Neural progenitor cell (in vitro differentiated cells): ENCODE data around the gene LCP1. TPM values are rescaled to one million over a fixed set of nuclear protein-coding genes. Genes with fewer than 3 reads are reported as not detected.

Experiments
- DNase-seq: peaks from one replicate; pipeline ENCODE4 v3.0.0-alpha.2; 2016; ENCODE audit warnings: low spot score
- H2AFZ ChIP-seq: fragments of 200-600 bp; sonication (generic); replicated peaks from 2 replicates; pipeline ENCODE4 v1.6.1; 2016; ENCODE audit warnings: antibody characterized with exemption
- H3F3A ChIP-seq: fragments of 200-600 bp; sonication (generic); 2 replicates; pipeline ENCODE4 v1.6.1; 2016; ENCODE audit warnings: antibody characterized with exemption, low read depth
- H3K27ac ChIP-seq: fragments of 200-600 bp; sonication (generic); 2 replicates; pipeline ENCODE4 v1.5.1; 2016; ENCODE audit warnings: mild to moderate bottlenecking
- H3K27me3 ChIP-seq: fragments of 200-600 bp; sonication (generic); 2 replicates; pipeline ENCODE4 v1.6.1; 2016; ENCODE audit warnings: mild to moderate bottlenecking, moderate library complexity
- H3K36me3 ChIP-seq: fragments of 200-600 bp; sonication (generic); 2 replicates; pipeline ENCODE4 v1.5.1; 2016
- H3K4me1 ChIP-seq: fragments of 200-600 bp; sonication (generic); 2 replicates; pipeline ENCODE4 v1.6.1; 2016; ENCODE audit warnings: mixed run types
- H3K4me2 ChIP-seq: fragments of 200-600 bp; sonication (generic); 2 replicates; pipeline ENCODE4 v1.6.1; 2016
- H3K4me3 ChIP-seq: fragments of 200-600 bp; sonication (generic); 2 replicates; pipeline ENCODE4 v1.5.1; 2016
- H3K79me2 ChIP-seq: fragments of 200-600 bp; sonication (generic); 2 replicates; pipeline ENCODE4 v1.6.1; 2016; ENCODE audit warnings: low read depth
- H3K9ac ChIP-seq: fragments of 200-600 bp; sonication (generic); 2 replicates; pipeline ENCODE4 v1.6.1; 2016
- H3K9me3 ChIP-seq: fragments of 200-600 bp; sonication (generic); 2 replicates; pipeline ENCODE4 v1.5.1; 2016; ENCODE audit warnings: low read depth
- H4K20me1 ChIP-seq: fragments of 200-600 bp; sonication (generic); 2 replicates; pipeline ENCODE4 v1.6.1; 2016; ENCODE audit warnings: low read depth
- H3K27ac Mint-ChIP-seq: 3 replicates; pipeline ENCODE4 v1.8.0; 2021; ENCODE audit warnings: mixed read lengths
- H3K27me3 Mint-ChIP-seq: 2 replicates; pipeline ENCODE4 v1.8.0; 2022; ENCODE audit warnings: low read depth, mild to moderate bottlenecking, inconsistent platforms, moderate library complexity, mixed read lengths; ENCODE audit not compliant: insufficient read depth
- H3K36me3 Mint-ChIP-seq: 3 replicates; pipeline ENCODE4 v1.8.0; 2021; ENCODE audit warnings: mixed read lengths
- H3K4me1 Mint-ChIP-seq: 3 replicates; pipeline ENCODE4 v1.8.0; 2021; ENCODE audit warnings: mixed read lengths
- H3K4me3 Mint-ChIP-seq: 3 replicates; pipeline ENCODE4 v1.8.0; 2021; ENCODE audit warnings: mild to moderate bottlenecking, moderate library complexity, mixed read lengths
- H3K9me3 Mint-ChIP-seq: 3 replicates; pipeline ENCODE4 v1.8.0; 2020; ENCODE audit warnings: mixed read lengths
- CTCF ChIP-seq: fragments of 200-600 bp; sonication (generic); IDR thresholded peaks from 2 replicates; pipeline ENCODE4 v1.5.1; 2017; ENCODE audit warnings: antibody characterized with exemption, mild to moderate bottlenecking
- EZH2 ChIP-seq: fragments of 200-600 bp; sonication (generic); IDR thresholded peaks from 2 replicates; pipeline ENCODE4 v1.6.1; 2017; ENCODE audit warnings: antibody characterized with exemption, mild to moderate bottlenecking, moderate library complexity
- EZH2phosphoT487 ChIP-seq: fragments of 200-600 bp; sonication (generic); IDR thresholded peaks from 2 replicates; pipeline ENCODE4 v1.6.1; 2017; ENCODE audit warnings: antibody characterized with exemption
- total RNA-seq: library from RNA; depleted of rRNA; stranded (reverse); fragments of >200 nt; gene quantifications from 2 replicates; pipeline ENCODE4 v1.2.3, GENCODE V29; 2015; ENCODE audit warnings: low replicate concordance

LCP1 gene
- total RNA-seq, 1 donor from 2014 or later, result 2.2 TPM

- DNase-seq, result peak; percentile 84
- no peaks in the 10 kb centered on the region for H3K36me3 ChIP-seq
- H3K27ac ChIP-seq, result no peak overlapping the region
- Mint-ChIP-seq H3K36me3 (no peaks in the 10 kb centered on the region), H3K27me3 (peaks cover 2% of the 10 kb centered on the region), H3K9me3 (no peaks in the 10 kb centered on the region), H3K4me1 (peaks cover 2% of the 10 kb centered on the region), H3K4me3 (no peak overlapping the region), H3K27ac (no peak overlapping the region)
- TF ChIP-seq EZH2phosphoT487, result no peak
- peak; percentile 84 for TF ChIP-seq CTCF
- TF ChIP-seq EZH2, result no peak
- no peak overlapping the region for H3K4me3 ChIP-seq
- H3K79me2 ChIP-seq, result no peaks in the 10 kb centered on the region
- H3F3A ChIP-seq, result no peaks in the 10 kb centered on the region
- H3K9me3 ChIP-seq, result no peaks in the 10 kb centered on the region
- no peak overlapping the region for H2AFZ ChIP-seq
- H3K4me2 ChIP-seq, result no peak overlapping the region
- H3K4me1 ChIP-seq, result no peaks in the 10 kb centered on the region
- no peaks in the 10 kb centered on the region for H4K20me1 ChIP-seq
- no peaks in the 10 kb centered on the region for H3K27me3 ChIP-seq
- H3K9ac ChIP-seq, result no peak overlapping the region
Measured at GRCh38 chr13:46126552-46127357, 55.2 kb downstream of the LCP1 start.

- H3K4me3 ChIP-seq, result no peak overlapping the region
- no peak overlapping the region for H3K4me2 ChIP-seq
- Mint-ChIP-seq H3K27me3 (peaks cover 2% of the 10 kb centered on the region), H3K9me3 (no peaks in the 10 kb centered on the region), H3K36me3 (no peaks in the 10 kb centered on the region), H3K4me3 (no peak overlapping the region), H3K27ac (no peak overlapping the region), H3K4me1 (peaks cover 9% of the 10 kb centered on the region)
- no peak overlapping the region for H3K9ac ChIP-seq
- no peaks in the 10 kb centered on the region for H3K4me1 ChIP-seq
- no peak for TF ChIP-seq EZH2
- no peak for TF ChIP-seq CTCF
- TF ChIP-seq EZH2phosphoT487, result no peak
- H2AFZ ChIP-seq, result no peak overlapping the region
- no peak overlapping the region for H3K27ac ChIP-seq
- no peaks in the 10 kb centered on the region for H4K20me1 ChIP-seq
- no peaks in the 10 kb centered on the region for H3K36me3 ChIP-seq
- H3F3A ChIP-seq, result no peaks in the 10 kb centered on the region
- H3K27me3 ChIP-seq, result no peaks in the 10 kb centered on the region
- H3K9me3 ChIP-seq, result no peaks in the 10 kb centered on the region
- H3K79me2 ChIP-seq, result no peaks in the 10 kb centered on the region
- DNase-seq, result no peak
Measured at GRCh38 chr13:46126056-46126455, 55.9 kb downstream of the LCP1 start.

GRCh38 chr13:46124967-46125933 is 56.7 kb downstream of the LCP1 start:
- H4K20me1 ChIP-seq, result no peaks in the 10 kb centered on the region
- no peaks in the 10 kb centered on the region for H3K9me3 ChIP-seq
- no peak overlapping the region for H3K27ac ChIP-seq
- H3K36me3 Mint-ChIP-seq, result no peaks in the 10 kb centered on the region
- no peaks in the 10 kb centered on the region for H3K79me2 ChIP-seq
- H3K4me3 Mint-ChIP-seq, result no peak overlapping the region
- H3K27me3 Mint-ChIP-seq, result peaks cover 2% of the 10 kb centered on the region
- H3K27ac Mint-ChIP-seq, result no peak overlapping the region
- TF ChIP-seq EZH2phosphoT487 (no peak), EZH2 (no peak), CTCF (no peak)
- H3K4me3 ChIP-seq, result no peak overlapping the region
- no peaks in the 10 kb centered on the region for H3F3A ChIP-seq
- no peak for DNase-seq
- no peaks in the 10 kb centered on the region for H3K36me3 ChIP-seq
- peaks cover 16% of the 10 kb centered on the region for H3K4me1 Mint-ChIP-seq
- H2AFZ ChIP-seq, result no peak overlapping the region
- H3K4me1 ChIP-seq, result no peaks in the 10 kb centered on the region
- no peak overlapping the region for H3K9ac ChIP-seq
- no peak overlapping the region for H3K4me2 ChIP-seq
- H3K9me3 Mint-ChIP-seq, result no peaks in the 10 kb centered on the region
- no peaks in the 10 kb centered on the region for H3K27me3 ChIP-seq
